CD14-positive monocyte (primary cell): ENCODE results near the gene SLC38A10. TPM values are rescaled to one million over a fixed set of nuclear protein-coding genes. Genes with fewer than 3 reads are reported as not detected.

Experiments
- DNase-seq, 3 donors: peaks; one replicate each; pipeline ENCODE4 v3.0.0-alpha.2; 2011 to 2022
- H2AFZ ChIP-seq: 2 replicates; pipeline ENCODE4 v1.6.0; 2012; ENCODE audit warnings: mild to moderate bottlenecking, low read depth, low read length, inconsistent platforms; ENCODE audit not compliant: insufficient read depth, poor library complexity, severe bottlenecking
- H3K27ac ChIP-seq, 2 donors: 1 replicate in 1 of 2; 2 replicates in 1 of 2; pipeline ENCODE4 v1.5.1; 2012 to 2013; ENCODE audit warnings: low read length in 2 of 2, control low read depth in 1 of 2, inconsistent platforms in 1 of 2, low read depth in 1 of 2, mild to moderate bottlenecking in 1 of 2
- H3K27me3 ChIP-seq, 2 donors: one replicate each; pipeline versions ENCODE4 v1.6.0 to v1.6.1; 2011 to 2013; ENCODE audit warnings: low read length in 2 of 2; ENCODE audit not compliant: control insufficient read depth in 2 of 2, insufficient read depth in 2 of 2
- H3K36me3 ChIP-seq, 2 donors: replicated peaks in 1 of 2; 1 replicate in 1 of 2; 2 replicates in 1 of 2; pipeline versions ENCODE4 v1.5.1 to v1.6.1; 2012 to 2013; ENCODE audit warnings: low read length in 2 of 2, control low read depth in 1 of 2, inconsistent platforms in 1 of 2, mild to moderate bottlenecking in 1 of 2; ENCODE audit not compliant: insufficient read depth in 2 of 2, control insufficient read depth in 1 of 2
- H3K4me1 ChIP-seq, 2 donors: 1 replicate in 1 of 2; 2 replicates in 1 of 2; pipeline versions ENCODE4 v1.5.1 to v1.6.1; 2012 to 2013; ENCODE audit warnings: low read length in 2 of 2, control low read depth in 1 of 2, inconsistent platforms in 1 of 2, mild to moderate bottlenecking in 1 of 2, moderate library complexity in 1 of 2; ENCODE audit not compliant: insufficient read depth in 2 of 2, control insufficient read depth in 1 of 2
- H3K4me2 ChIP-seq: replicated peaks from 2 replicates; pipeline ENCODE3; 2012; ENCODE audit warnings: low read length, moderate library complexity, mild to moderate bottlenecking; ENCODE audit not compliant: poor library complexity, severe bottlenecking; ENCODE audit errors: extremely low read depth
- H3K4me3 ChIP-seq, 3 experiments: fragments of 200-600 bp in 1 of 3; sonication (generic) in 1 of 3; replicated peaks in 1 of 3; 1 replicate in 2 of 3; 2 replicates in 1 of 3; pipeline ENCODE4 v1.5.1; 2011 to 2013; ENCODE audit warnings: low read length in 3 of 3, mild to moderate bottlenecking in 3 of 3, control low read depth in 2 of 3, low read depth in 2 of 3, inconsistent platforms in 1 of 3, moderate library complexity in 1 of 3
- H3K79me2 ChIP-seq: 2 replicates; pipeline ENCODE4 v1.6.0; 2012; ENCODE audit warnings: mild to moderate bottlenecking, control low read depth, inconsistent platforms, low read length, moderate library complexity; ENCODE audit not compliant: insufficient read depth
- H3K9ac ChIP-seq: 2 replicates; pipeline ENCODE4 v1.6.0; 2017; ENCODE audit warnings: low read length, mild to moderate bottlenecking; ENCODE audit not compliant: insufficient read depth, poor library complexity, severe bottlenecking
- H3K9me3 ChIP-seq, 2 donors: replicated peaks in 1 of 2; 1 replicate in 1 of 2; 2 replicates in 1 of 2; pipeline versions ENCODE4 v1.5.1 to v1.6.1; 2012 to 2013; ENCODE audit warnings: low read length in 2 of 2, control low read depth in 1 of 2; ENCODE audit not compliant: control insufficient read depth in 1 of 2, insufficient read depth in 1 of 2
- H4K20me1 ChIP-seq: 2 replicates; pipeline ENCODE4 v1.6.0; 2012; ENCODE audit warnings: mild to moderate bottlenecking, low read length, control low read depth, moderate library complexity; ENCODE audit not compliant: insufficient read depth
- H3K27ac Mint-ChIP-seq, 7 donors: one replicate each; pipeline ENCODE4 v1.8.0; 2020; ENCODE audit warnings: mild to moderate bottlenecking in 7 of 7, mixed read lengths in 7 of 7, moderate library complexity in 6 of 7, inconsistent platforms in 2 of 7
- H3K27me3 Mint-ChIP-seq, 3 donors: one replicate each; pipeline ENCODE4 v1.8.0; 2021 to 2022; ENCODE audit warnings: low read depth in 3 of 3, mild to moderate bottlenecking in 3 of 3, mixed read lengths in 3 of 3, moderate library complexity in 3 of 3, inconsistent platforms in 1 of 3
- H3K36me3 Mint-ChIP-seq, 2 donors: one replicate each; pipeline ENCODE4 v1.8.0; 2020; ENCODE audit warnings: mixed read lengths in 2 of 2, inconsistent platforms in 1 of 2, mild to moderate bottlenecking in 1 of 2
- H3K4me1 Mint-ChIP-seq: one replicate; pipeline ENCODE4 v1.8.0; 2020; ENCODE audit warnings: mild to moderate bottlenecking, mixed read lengths
- H3K4me3 Mint-ChIP-seq, 2 donors: one replicate each; pipeline ENCODE4 v1.8.0; 2020; ENCODE audit warnings: mild to moderate bottlenecking in 2 of 2, mixed read lengths in 2 of 2, moderate library complexity in 1 of 2
- H3K9me3 Mint-ChIP-seq, 7 donors: one replicate each; pipeline ENCODE4 v1.8.0; 2020 to 2022; ENCODE audit warnings: mixed read lengths in 7 of 7, mild to moderate bottlenecking in 6 of 7, moderate library complexity in 6 of 7, inconsistent platforms in 2 of 7
- WGBS: methylation state at CpG from one replicate; pipeline ENCODE4 v1.1.5; 2013; ENCODE audit warnings: missing lambda C conversion rate; ENCODE audit not compliant: insufficient coverage; 5-methylcytosine and 5-hydroxymethylcytosine counted together
- intact Hi-C, 2 donors: fragments of 100-400 bp; cut with micrococcal nuclease; formaldehyde crosslinking; loops; one replicate each; pipeline versions ENCODE4 v1.15.0 to v1.15.1; 2023
- polyA plus RNA-seq, 3 donors: library from polyadenylated mRNA; depleted of rRNA in 1 of 3; unstranded in 2 of 3; stranded (reverse) in 1 of 3; fragments of 300-500 nt in 2 of 3; fragments of >200 nt in 1 of 3; fragmentation: Illumina TruSeq in 2 of 3; gene quantifications; 1 replicate in 2 of 3; 2 replicates in 1 of 3; pipeline ENCODE4 v1.2.3, GENCODE V29; 2012 to 2021
- TF ChIP-seq, protein P1 (sequence below): fragments of 200-600 bp; IDR thresholded peaks from one replicate; pipeline ENCODE4 v1.8.0; 2022; ENCODE audit warnings: antibody characterized with exemption, mild to moderate bottlenecking

The SLC38A10 gene
- polyA plus RNA-seq, 3 donors: 50.8 to 76.1 (median 68.4) TPM

DNA sequence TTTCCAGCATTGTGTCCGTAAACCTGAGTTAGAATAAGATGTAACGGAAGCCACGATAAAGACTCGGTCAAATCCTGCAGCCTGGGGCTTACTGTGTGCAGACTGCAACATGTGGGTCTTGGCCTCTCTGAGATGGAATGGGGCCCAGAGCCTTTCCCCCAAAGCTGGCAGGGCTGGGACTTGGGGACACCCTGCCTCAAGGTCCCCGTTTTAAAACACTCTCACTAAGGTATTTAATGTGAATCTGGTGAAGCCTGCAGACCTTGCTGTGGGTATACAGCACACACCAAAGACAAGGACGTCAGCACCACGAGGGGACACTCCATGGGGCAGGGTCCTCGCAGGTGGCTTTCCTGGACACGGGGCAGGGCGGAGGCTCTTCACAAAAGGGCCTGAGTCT is 53.9 kb downstream of the SLC38A10 start:
- Histone ChIP-seq H2AFZ (no peak overlapping the region), H3K4me3 (no peak overlapping the region), H4K20me1 (peaks cover 56% of the 10 kb centered on the region), H3K27ac (no peak overlapping the region), H3K4me1 (peaks cover 21 to 36% of the 10 kb centered on the region in 2 donors), H3K4me2 (no peak overlapping the region), H3K27me3 (no peaks in the 10 kb centered on the region), H3K9ac (no peak overlapping the region), H3K36me3 (peaks cover 12 to 26% of the 10 kb centered on the region in 2 donors), H3K79me2 (peaks cover 45% of the 10 kb centered on the region), H3K9me3 (no peaks in the 10 kb centered on the region)
- WGBS: 97% methylated on average over 7 of the region's 10 CpGs
- Mint-ChIP-seq H3K27me3 (no peaks in the 10 kb centered on the region), H3K4me3 (no peak overlapping the region), H3K36me3 (peaks cover 12 to 25% of the 10 kb centered on the region in 2 donors), H3K9me3 (peaks cover 0 to 2% (median 0%) of the 10 kb centered on the region in 7 donors), H3K27ac (no peak overlapping the region), H3K4me1 (peaks cover 35% of the 10 kb centered on the region)
- TF ChIP-seq, protein P1, sequence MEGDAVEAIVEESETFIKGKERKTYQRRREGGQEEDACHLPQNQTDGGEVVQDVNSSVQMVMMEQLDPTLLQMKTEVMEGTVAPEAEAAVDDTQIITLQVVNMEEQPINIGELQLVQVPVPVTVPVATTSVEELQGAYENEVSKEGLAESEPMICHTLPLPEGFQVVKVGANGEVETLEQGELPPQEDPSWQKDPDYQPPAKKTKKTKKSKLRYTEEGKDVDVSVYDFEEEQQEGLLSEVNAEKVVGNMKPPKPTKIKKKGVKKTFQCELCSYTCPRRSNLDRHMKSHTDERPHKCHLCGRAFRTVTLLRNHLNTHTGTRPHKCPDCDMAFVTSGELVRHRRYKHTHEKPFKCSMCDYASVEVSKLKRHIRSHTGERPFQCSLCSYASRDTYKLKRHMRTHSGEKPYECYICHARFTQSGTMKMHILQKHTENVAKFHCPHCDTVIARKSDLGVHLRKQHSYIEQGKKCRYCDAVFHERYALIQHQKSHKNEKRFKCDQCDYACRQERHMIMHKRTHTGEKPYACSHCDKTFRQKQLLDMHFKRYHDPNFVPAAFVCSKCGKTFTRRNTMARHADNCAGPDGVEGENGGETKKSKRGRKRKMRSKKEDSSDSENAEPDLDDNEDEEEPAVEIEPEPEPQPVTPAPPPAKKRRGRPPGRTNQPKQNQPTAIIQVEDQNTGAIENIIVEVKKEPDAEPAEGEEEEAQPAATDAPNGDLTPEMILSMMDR: no peak
- no peak for DNase-seq
- intact Hi-C loops: loop anchor here (1.0 to 2.0 kb wide), 2 partner anchors 98 to 99 kb away; no protein-coding TSS in a partner anchor

DNA sequence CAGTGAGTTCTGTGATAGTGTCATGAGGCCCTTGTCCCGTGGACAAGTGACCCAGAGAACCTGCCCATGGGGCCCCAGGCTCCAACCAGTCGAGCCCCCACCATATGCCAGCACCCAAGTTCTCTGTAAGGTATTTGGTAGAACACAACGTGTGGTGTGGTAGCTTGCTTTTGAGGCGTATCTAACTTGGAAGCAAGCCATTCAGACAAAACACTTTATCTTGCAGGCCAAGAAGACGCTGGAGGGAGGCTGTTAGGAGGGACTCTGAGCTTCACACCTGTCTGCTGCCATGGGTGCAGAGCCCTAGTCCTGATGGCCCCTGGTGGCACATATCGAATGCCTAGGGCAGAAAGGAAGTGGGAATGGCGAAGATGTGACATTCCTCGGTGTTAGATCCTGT is 54.3 kb downstream of the SLC38A10 start:
- H3K4me1 Mint-ChIP-seq: peaks cover 37% of the 10 kb centered on the region

More for the DNA sequence above, 54.3 kb downstream of the SLC38A10 start:
- Mint-ChIP-seq H3K36me3 (peaks cover 12 to 25% of the 10 kb centered on the region in 2 donors), H3K9me3 (peaks cover 0 to 2% (median 0%) of the 10 kb centered on the region in 7 donors), H3K4me3 (no peak overlapping the region), H3K27ac (no peak overlapping the region), H3K27me3 (no peaks in the 10 kb centered on the region)
- Histone ChIP-seq H3K4me2 (no peak overlapping the region), H3K9ac (no peak overlapping the region), H3K36me3 (peaks cover 12 to 26% of the 10 kb centered on the region in 2 donors), H3K27me3 (no peaks in the 10 kb centered on the region), H3K27ac (no peak overlapping the region), H3K4me3 (no peak overlapping the region), H2AFZ (no peak overlapping the region), H3K79me2 (peaks cover 49% of the 10 kb centered on the region), H4K20me1 (peaks cover 57% of the 10 kb centered on the region), H3K4me1 (peaks cover 21 to 36% of the 10 kb centered on the region in 2 donors), H3K9me3 (no peaks in the 10 kb centered on the region)
- intact Hi-C loops: loop anchor here (1.0 to 2.0 kb wide), 2 partner anchors 98 kb away; no protein-coding TSS in a partner anchor
- 83% methylated on average over 4 of the region's 8 CpGs for WGBS
- no peak for DNase-seq
- TF ChIP-seq, protein P1: no peak
